Measurements from ENCODE around the gene IL17RE. TPM values are rescaled to one million over a fixed set of nuclear protein-coding genes. Genes with fewer than 3 reads are reported as not detected.

IL17RE gene
- total and polyA plus RNA-seq, 9 of the 15 experiments (the other 6 are each of a cell fraction or from before 2014, with no cell fraction given), result 0.32 to 1.9 (median 0.51) TPM; not detected in 4

DNA sequence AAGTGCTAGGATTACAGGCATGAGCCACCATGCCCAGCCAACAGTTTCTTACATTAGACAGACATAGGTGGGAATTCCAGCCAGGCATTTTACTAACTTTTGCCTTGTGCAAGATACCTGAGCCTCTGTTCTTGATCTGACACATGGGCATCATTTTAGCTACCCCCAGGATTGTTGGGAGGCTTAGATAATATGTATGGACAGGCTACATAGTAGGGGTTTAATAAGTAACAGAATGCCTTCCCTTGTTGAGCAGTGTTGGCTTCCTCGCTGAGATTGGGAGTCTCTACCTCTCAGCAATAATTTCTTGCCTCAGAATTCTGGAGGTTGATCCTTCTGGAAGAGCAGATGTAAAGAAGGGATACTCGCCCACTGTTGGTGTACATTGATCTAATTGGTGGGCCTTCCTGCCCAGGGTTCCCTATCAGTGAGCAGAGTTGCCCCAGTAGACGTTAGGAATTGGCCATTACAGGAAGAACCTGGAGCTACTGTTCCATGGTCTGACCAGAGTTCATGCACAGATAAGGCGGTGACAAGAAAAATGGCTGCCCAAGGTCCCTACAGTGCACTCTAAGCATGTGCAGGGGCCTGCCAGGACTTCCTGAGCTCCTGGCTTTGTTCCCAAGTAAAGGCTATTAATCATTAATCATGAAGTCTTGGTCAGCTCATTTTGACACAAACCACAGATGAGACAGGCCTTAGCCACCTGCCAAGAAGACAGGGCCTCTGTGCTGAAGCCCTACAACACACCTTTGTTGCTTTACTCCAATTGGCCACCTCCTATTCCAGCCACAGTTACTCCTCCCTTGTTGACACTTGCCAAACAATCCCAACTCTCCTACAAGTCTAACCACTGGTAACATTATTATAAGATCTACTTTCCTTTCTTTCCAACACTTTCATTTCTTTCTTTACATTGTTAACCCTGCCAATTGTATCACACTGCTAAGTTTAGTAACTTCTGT lies 5.0 kb upstream of the IL17RE start (continued):
- no peak for TF ChIP-seq ZNF551 (CRISPR knock-in tag; IDR thresholded peaks at IDR 0.05)
- TF ChIP-seq THRAP3 (IDR thresholded peaks at IDR 0.05; ENCODE audit: borderline replicate concordance), result no peak
- no peak for TF ChIP-seq KAT8 (IDR thresholded peaks at IDR 0.05; ENCODE audit: low read depth)
- TF ChIP-seq, protein P1, sequence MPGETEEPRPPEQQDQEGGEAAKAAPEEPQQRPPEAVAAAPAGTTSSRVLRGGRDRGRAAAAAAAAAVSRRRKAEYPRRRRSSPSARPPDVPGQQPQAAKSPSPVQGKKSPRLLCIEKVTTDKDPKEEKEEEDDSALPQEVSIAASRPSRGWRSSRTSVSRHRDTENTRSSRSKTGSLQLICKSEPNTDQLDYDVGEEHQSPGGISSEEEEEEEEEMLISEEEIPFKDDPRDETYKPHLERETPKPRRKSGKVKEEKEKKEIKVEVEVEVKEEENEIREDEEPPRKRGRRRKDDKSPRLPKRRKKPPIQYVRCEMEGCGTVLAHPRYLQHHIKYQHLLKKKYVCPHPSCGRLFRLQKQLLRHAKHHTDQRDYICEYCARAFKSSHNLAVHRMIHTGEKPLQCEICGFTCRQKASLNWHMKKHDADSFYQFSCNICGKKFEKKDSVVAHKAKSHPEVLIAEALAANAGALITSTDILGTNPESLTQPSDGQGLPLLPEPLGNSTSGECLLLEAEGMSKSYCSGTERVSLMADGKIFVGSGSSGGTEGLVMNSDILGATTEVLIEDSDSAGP (CRISPR knock-in tag; IDR thresholded peaks at IDR 0.05), result no peak
- peak; percentile 81; the same call in 1 of the 2 replicates for TF ChIP-seq DMBX1 (CRISPR knock-in tag; IDR thresholded peaks at IDR 0.05; ENCODE audit: borderline replicate concordance)
- no peak for TF ChIP-seq NR1H2 (CRISPR knock-in tag; IDR thresholded peaks at IDR 0.05)
- TF ChIP-seq CCAR2 (IDR thresholded peaks at IDR 0.05; ENCODE audit: low read depth, low read length), result no peak
- TF ChIP-seq, protein P2, sequence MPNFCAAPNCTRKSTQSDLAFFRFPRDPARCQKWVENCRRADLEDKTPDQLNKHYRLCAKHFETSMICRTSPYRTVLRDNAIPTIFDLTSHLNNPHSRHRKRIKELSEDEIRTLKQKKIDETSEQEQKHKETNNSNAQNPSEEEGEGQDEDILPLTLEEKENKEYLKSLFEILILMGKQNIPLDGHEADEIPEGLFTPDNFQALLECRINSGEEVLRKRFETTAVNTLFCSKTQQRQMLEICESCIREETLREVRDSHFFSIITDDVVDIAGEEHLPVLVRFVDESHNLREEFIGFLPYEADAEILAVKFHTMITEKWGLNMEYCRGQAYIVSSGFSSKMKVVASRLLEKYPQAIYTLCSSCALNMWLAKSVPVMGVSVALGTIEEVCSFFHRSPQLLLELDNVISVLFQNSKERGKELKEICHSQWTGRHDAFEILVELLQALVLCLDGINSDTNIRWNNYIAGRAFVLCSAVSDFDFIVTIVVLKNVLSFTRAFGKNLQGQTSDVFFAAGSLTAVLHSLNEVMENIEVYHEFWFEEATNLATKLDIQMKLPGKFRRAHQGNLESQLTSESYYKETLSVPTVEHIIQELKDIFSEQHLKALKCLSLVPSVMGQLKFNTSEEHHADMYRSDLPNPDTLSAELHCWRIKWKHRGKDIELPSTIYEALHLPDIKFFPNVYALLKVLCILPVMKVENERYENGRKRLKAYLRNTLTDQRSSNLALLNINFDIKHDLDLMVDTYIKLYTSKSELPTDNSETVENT (CRISPR knock-in tag; IDR thresholded peaks at IDR 0.05), result no peak
- TF ChIP-seq, protein P3, sequence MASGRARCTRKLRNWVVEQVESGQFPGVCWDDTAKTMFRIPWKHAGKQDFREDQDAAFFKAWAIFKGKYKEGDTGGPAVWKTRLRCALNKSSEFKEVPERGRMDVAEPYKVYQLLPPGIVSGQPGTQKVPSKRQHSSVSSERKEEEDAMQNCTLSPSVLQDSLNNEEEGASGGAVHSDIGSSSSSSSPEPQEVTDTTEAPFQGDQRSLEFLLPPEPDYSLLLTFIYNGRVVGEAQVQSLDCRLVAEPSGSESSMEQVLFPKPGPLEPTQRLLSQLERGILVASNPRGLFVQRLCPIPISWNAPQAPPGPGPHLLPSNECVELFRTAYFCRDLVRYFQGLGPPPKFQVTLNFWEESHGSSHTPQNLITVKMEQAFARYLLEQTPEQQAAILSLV (tag; IDR thresholded peaks at IDR 0.05), result peak; percentile 7; the same call in 1 of the 2 replicates
- no peak for TF ChIP-seq KLF13 (tag; IDR thresholded peaks at IDR 0.05; ENCODE audit: borderline replicate concordance, low read depth)
- no peak for TF ChIP-seq SAFB2 (IDR thresholded peaks at IDR 0.05; ENCODE audit: borderline replicate concordance, low read depth, low read length, severe bottlenecking)
- TF ChIP-seq, protein P4, sequence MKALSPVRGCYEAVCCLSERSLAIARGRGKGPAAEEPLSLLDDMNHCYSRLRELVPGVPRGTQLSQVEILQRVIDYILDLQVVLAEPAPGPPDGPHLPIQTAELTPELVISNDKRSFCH (CRISPR knock-in tag; IDR thresholded peaks at IDR 0.05), result no peak
- TF ChIP-seq, protein P4 (tag; IDR thresholded peaks at IDR 0.05), result peak; percentile 84; the same call in 1 of the 2 replicates
- TF ChIP-seq ZNF699 (CRISPR knock-in tag; IDR thresholded peaks at IDR 0.05; ENCODE audit: insufficient replicate concordance), result no peak
- no peak for TF ChIP-seq LARP7 (IDR thresholded peaks at IDR 0.05)
- TF ChIP-seq, protein P5, sequence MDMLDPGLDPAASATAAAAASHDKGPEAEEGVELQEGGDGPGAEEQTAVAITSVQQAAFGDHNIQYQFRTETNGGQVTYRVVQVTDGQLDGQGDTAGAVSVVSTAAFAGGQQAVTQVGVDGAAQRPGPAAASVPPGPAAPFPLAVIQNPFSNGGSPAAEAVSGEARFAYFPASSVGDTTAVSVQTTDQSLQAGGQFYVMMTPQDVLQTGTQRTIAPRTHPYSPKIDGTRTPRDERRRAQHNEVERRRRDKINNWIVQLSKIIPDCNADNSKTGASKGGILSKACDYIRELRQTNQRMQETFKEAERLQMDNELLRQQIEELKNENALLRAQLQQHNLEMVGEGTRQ (CRISPR knock-in tag; IDR thresholded peaks at IDR 0.05), result no peak
- no peak for TF ChIP-seq RNF2 (IDR thresholded peaks at IDR 0.05)
- TF ChIP-seq MYC (IDR thresholded peaks at IDR 0.05; ENCODE audit: low read depth, low read length), result peak; percentile 84
- TF ChIP-seq MYC (CRISPR knock-in tag; IDR thresholded peaks at IDR 0.05; ENCODE audit: borderline replicate concordance, low read depth), result no peak
- TF ChIP-seq GTF2F1 (IDR thresholded peaks at IDR 0.05; ENCODE audit: low read depth, low read length), result 0 out of 2 replicates have a peak, but pooled peaks have one; percentile 36

Measured in K562 (cell line).